Neural crest cell (in vitro differentiated cells): ENCODE measurements around the gene JPH3. TPM values are rescaled to one million over a fixed set of nuclear protein-coding genes. Genes with fewer than 3 reads are reported as not detected.

Experiments used
- DNase-seq: peaks from one replicate; pipeline ENCODE4 v3.0.0; 2021; ENCODE audit warnings: low read depth, mixed read lengths, low spot score
- H3K27ac Mint-ChIP-seq: one replicate; pipeline ENCODE4 v1.8.0; 2021; ENCODE audit warnings: mild to moderate bottlenecking, mixed read lengths; ENCODE audit not compliant: unreplicated experiment
- H3K27me3 Mint-ChIP-seq: 2 replicates; pipeline ENCODE4 v1.8.0; 2021; ENCODE audit warnings: low read depth, mild to moderate bottlenecking, mixed read lengths
- H3K36me3 Mint-ChIP-seq: 2 replicates; pipeline ENCODE4 v1.8.0; 2021; ENCODE audit warnings: low read depth, mild to moderate bottlenecking, mixed read lengths
- H3K4me1 Mint-ChIP-seq: 2 replicates; pipeline ENCODE4 v1.8.0; 2021; ENCODE audit warnings: mixed read lengths
- H3K4me3 Mint-ChIP-seq: one replicate; pipeline ENCODE4 v1.8.0; 2021; ENCODE audit warnings: mild to moderate bottlenecking, mixed read lengths
- H3K9me3 Mint-ChIP-seq: 2 replicates; pipeline ENCODE4 v1.8.0; 2021; ENCODE audit warnings: mixed read lengths
- CTCF ChIP-seq: fragments of 200-600 bp; sonication (generic); conservative IDR thresholded peaks from 2 replicates; pipeline ENCODE4 v1.5.0; 2021; ENCODE audit warnings: antibody characterized with exemption, mild to moderate bottlenecking
- total RNA-seq: library from RNA; stranded (reverse); gene quantifications from 2 replicates; pipeline ENCODE4 v1.2.1, GENCODE V29; 2021

Gene JPH3
- total RNA-seq, 1 donor from 2014 or later: 9.1 TPM

- no peak for DNase-seq
- Mint-ChIP-seq H3K4me3 (no peak overlapping the region), H3K27me3 (peaks cover 55% of the 10 kb centered on the region), H3K9me3 (no peaks in the 10 kb centered on the region), H3K4me1 (no peaks in the 10 kb centered on the region), H3K36me3 (no peaks in the 10 kb centered on the region), H3K27ac (no peak overlapping the region)
- no peak for TF ChIP-seq CTCF
These were observed 7.7 kb downstream of the JPH3 start for GRCh38 chr16:87610026-87610425.

- no peak for DNase-seq
- Mint-ChIP-seq H3K4me3 (no peak overlapping the region), H3K9me3 (no peaks in the 10 kb centered on the region), H3K27me3 (peaks cover 41% of the 10 kb centered on the region), H3K27ac (no peak overlapping the region), H3K4me1 (no peaks in the 10 kb centered on the region), H3K36me3 (no peaks in the 10 kb centered on the region)
- TF ChIP-seq CTCF: no peak
These were observed 9.1 kb downstream of the JPH3 start for GRCh38 chr16:87611456-87611855.

- Mint-ChIP-seq H3K36me3 (no peaks in the 10 kb centered on the region), H3K27ac (no peak overlapping the region), H3K9me3 (no peaks in the 10 kb centered on the region), H3K27me3 (peaks cover 19% of the 10 kb centered on the region), H3K4me3 (no peak overlapping the region), H3K4me1 (no peaks in the 10 kb centered on the region)
- DNase-seq: no peak
- TF ChIP-seq CTCF: no peak
These were observed 11.7 kb downstream of the JPH3 start for GRCh38 chr16:87613961-87614360.

- no peak overlapping the region for H3K27ac Mint-ChIP-seq
- H3K36me3 Mint-ChIP-seq: no peaks in the 10 kb centered on the region
- TF ChIP-seq CTCF: no peak
- DNase-seq: no peak
- no peaks in the 10 kb centered on the region for H3K4me1 Mint-ChIP-seq
- no peaks in the 10 kb centered on the region for H3K9me3 Mint-ChIP-seq
- H3K4me3 Mint-ChIP-seq: no peak overlapping the region
- peaks cover 10% of the 10 kb centered on the region for H3K27me3 Mint-ChIP-seq
These were observed 13.3 kb downstream of the JPH3 start for GRCh38 chr16:87615621-87616041.

GRCh38 chr16:87616556-87616955 is 14.2 kb downstream of the JPH3 start:
- H3K9me3 Mint-ChIP-seq: no peaks in the 10 kb centered on the region
- no peaks in the 10 kb centered on the region for H3K4me1 Mint-ChIP-seq
- no peak for TF ChIP-seq CTCF

GRCh38 chr16:87618216-87618615 is 15.9 kb downstream of the JPH3 start:
- no peak overlapping the region for H3K27ac Mint-ChIP-seq
- TF ChIP-seq CTCF: no peak
- no peak for DNase-seq
- H3K36me3 Mint-ChIP-seq: no peaks in the 10 kb centered on the region
- H3K27me3 Mint-ChIP-seq: no peaks in the 10 kb centered on the region
- H3K4me1 Mint-ChIP-seq: no peaks in the 10 kb centered on the region
- H3K9me3 Mint-ChIP-seq: no peaks in the 10 kb centered on the region
- H3K4me3 Mint-ChIP-seq: no peak overlapping the region

More at GRCh38 chr16:87616556-87616955, 14.2 kb downstream of the JPH3 start:
- Mint-ChIP-seq H3K27ac (no peak overlapping the region), H3K4me3 (no peak overlapping the region), H3K27me3 (peaks cover 1% of the 10 kb centered on the region), H3K36me3 (no peaks in the 10 kb centered on the region)
- DNase-seq: no peak
